Right atrium auricular region (tissue), 2 donors: ENCODE results near the gene COL4A2. TPM values are rescaled to one million over a fixed set of nuclear protein-coding genes. Genes with fewer than 3 reads are reported as not detected.
A peak's percentile ranks its signal among the peaks of the same experiment; 100 is the strongest.

Source experiments
- DNase-seq: peaks from one replicate; pipeline ENCODE4 v3.0.0-alpha.2; 2019; ENCODE audit warnings: low spot score
- H3K27ac ChIP-seq, 2 donors: fragments of 200-600 bp; sonication (generic); 1 replicate in 1 of 2; 2 replicates in 1 of 2; pipeline ENCODE4 v1.5.1; 2016 to 2019
- H3K27me3 ChIP-seq, 2 donors: fragments of 200-600 bp; sonication (generic); one replicate each; pipeline versions ENCODE4 v1.5.1 to v1.6.0; 2017 to 2019
- H3K36me3 ChIP-seq: fragments of 200-600 bp; sonication (generic); one replicate; pipeline ENCODE4 v1.5.1; 2016
- H3K4me1 ChIP-seq, 2 donors: fragments of 200-600 bp; sonication (generic); one replicate each; pipeline versions ENCODE4 v1.5.1 to v1.6.0; 2017 to 2019
- H3K4me3 ChIP-seq, 2 donors: fragments of 200-600 bp; sonication (generic); 1 replicate in 1 of 2; 2 replicates in 1 of 2; pipeline ENCODE4 v1.5.1; 2017 to 2019; ENCODE audit warnings: mild to moderate bottlenecking in 1 of 2, moderate library complexity in 1 of 2
- H3K9me3 ChIP-seq, 2 donors: fragments of 200-600 bp; sonication (generic); one replicate each; pipeline ENCODE4 v1.5.1; 2019
- total RNA-seq, 2 donors: library from RNA; depleted of rRNA; stranded (reverse); fragments of >200 nt; gene quantifications; one replicate each; pipeline ENCODE4 v1.1.0, GENCODE V29; 2016
- TF ChIP-seq, protein P1 (sequence below), 2 donors: fragments of 200-600 bp; sonication (generic); IDR thresholded peaks; one replicate each; pipeline ENCODE4 v1.5.1; 2019; ENCODE audit warnings: antibody characterized with exemption in 2 of 2

The COL4A2 gene
- total RNA-seq, 2 donors from 2014 or later = 141 to 153 TPM

DNA sequence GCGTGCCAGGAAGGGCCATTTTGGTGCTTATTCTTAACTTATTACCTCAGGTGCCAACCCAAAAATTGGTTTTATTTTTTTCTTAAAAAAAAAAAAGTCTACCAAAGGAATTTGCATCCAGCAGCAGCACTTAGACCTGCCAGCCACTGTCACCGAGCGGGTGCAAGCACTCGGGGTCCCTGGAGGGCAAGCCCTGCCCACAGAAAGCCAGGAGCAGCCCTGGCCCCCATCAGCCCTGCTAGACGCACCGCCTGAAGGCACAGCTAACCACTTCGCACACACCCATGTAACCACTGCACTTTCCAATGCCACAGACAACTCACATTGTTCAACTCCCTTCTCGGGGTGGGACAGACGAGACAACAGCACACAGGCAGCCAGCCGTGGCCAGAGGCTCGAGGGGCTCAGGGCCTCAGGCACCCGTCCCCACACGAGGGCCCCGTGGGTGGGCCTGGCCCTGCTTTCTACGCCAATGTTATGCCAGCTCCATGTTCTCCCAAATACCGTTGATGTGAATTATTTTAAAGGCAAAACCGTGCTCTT lies 205.2 kb downstream of the COL4A2 start:
- H3K36me3 ChIP-seq = peaks cover 60% of the 10 kb centered on the region
- H3K9me3 ChIP-seq = no peaks in the 10 kb centered on the region
- no peak overlapping the region for H3K4me3 ChIP-seq
- H3K27ac ChIP-seq = no peak overlapping the region
- peaks cover 0 to 34% of the 10 kb centered on the region in 2 donors for H3K4me1 ChIP-seq
- no peaks in the 10 kb centered on the region for H3K27me3 ChIP-seq
- TF ChIP-seq, protein P1, sequence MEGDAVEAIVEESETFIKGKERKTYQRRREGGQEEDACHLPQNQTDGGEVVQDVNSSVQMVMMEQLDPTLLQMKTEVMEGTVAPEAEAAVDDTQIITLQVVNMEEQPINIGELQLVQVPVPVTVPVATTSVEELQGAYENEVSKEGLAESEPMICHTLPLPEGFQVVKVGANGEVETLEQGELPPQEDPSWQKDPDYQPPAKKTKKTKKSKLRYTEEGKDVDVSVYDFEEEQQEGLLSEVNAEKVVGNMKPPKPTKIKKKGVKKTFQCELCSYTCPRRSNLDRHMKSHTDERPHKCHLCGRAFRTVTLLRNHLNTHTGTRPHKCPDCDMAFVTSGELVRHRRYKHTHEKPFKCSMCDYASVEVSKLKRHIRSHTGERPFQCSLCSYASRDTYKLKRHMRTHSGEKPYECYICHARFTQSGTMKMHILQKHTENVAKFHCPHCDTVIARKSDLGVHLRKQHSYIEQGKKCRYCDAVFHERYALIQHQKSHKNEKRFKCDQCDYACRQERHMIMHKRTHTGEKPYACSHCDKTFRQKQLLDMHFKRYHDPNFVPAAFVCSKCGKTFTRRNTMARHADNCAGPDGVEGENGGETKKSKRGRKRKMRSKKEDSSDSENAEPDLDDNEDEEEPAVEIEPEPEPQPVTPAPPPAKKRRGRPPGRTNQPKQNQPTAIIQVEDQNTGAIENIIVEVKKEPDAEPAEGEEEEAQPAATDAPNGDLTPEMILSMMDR (IDR thresholded peaks at IDR 0.05) = no peak
- no peak for DNase-seq

DNA sequence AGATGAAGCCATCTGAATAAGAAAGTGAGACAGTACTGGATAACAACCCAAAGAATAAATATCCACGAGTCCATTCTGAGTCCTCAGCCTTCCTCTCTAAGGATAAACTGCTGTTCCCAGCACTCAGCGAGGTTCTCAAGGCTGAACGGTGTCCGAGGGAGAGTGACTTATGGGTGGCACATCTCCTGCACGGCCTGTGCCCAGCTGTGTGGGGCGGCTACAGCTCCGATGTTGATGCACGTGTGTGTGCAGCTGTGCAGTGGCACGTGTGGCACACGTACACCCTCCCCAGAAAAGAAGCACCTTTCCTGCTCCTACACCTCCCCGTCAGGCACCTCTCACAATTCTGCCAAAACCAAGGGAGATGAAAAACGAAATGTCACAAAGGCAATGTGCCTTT lies 209.4 kb downstream of the COL4A2 start:
- Histone ChIP-seq H3K27ac (no peak overlapping the region), H3K36me3 (peaks cover 27% of the 10 kb centered on the region), H3K27me3 (no peaks in the 10 kb centered on the region), H3K9me3 (no peaks in the 10 kb centered on the region), H3K4me1 (peaks cover 0 to 26% of the 10 kb centered on the region in 2 donors), H3K4me3 (no peak overlapping the region)
- no peak for DNase-seq
- TF ChIP-seq, protein P1 (IDR thresholded peaks at IDR 0.05) = no peak

DNA sequence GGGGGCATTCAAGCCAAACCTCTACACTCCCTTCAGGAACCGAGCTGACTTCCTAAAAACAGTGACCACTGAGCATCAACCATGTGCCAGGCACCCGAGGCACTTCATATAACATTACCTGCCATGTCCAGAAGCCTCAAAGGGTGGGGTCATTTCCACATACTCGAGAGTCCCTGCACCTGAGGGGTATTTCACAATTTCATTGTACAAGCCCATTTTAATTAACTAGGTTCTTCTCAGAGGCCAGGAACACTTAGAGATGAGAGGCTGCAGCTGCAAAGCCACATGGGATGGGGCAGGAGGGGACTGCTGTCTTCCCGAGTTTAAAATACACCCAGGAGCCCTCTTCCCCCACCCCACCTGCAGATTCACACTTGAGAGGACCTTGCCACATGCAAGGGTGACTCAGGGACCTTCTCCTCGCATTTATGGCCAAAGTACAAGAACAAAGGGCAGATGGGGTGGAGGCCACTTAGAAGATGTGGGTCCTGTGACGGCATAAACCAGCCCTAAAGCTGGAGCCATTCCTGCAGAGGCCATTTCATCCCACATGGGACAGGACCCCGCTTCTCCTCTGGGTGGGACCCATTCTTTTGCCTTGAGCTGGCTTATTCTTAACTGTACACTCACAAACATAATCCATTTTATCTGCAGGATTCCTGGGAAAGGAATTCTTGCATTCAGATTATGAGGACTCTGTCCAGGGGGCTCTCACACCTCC lies 210.6 kb downstream of the COL4A2 start:
- Histone ChIP-seq H3K27ac (peak overlapping the region in 1 of 2 donors; percentile 52), H3K4me3 (no peak overlapping the region), H3K9me3 (no peaks in the 10 kb centered on the region), H3K36me3 (peaks cover 15% of the 10 kb centered on the region), H3K27me3 (no peaks in the 10 kb centered on the region), H3K4me1 (peaks cover 0 to 35% of the 10 kb centered on the region in 2 donors)
- TF ChIP-seq, protein P1 (IDR thresholded peaks at IDR 0.05) = no peak
- no peak for DNase-seq

DNA sequence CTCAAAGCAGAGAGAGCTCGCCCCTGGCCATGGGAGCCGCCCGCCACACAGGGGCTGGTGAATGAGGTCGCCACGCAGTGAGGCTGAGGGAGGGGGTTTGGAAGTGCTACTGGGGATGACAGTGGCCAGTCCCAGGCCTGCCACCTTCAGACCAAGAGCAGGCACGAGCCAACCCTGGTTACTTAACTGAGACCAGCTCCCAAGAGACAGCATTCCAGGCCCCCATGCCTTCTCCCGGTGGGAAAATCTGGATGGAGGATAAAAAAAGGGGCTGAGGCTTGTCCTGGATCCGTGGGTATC lies 211.1 kb downstream of the COL4A2 start:
- TF ChIP-seq, protein P1 (IDR thresholded peaks at IDR 0.05) = no peak
- Histone ChIP-seq H3K27ac (peak overlapping the region in 1 of 2 donors; percentile 52), H3K9me3 (no peaks in the 10 kb centered on the region), H3K4me1 (peaks cover 0 to 40% of the 10 kb centered on the region in 2 donors), H3K36me3 (peaks cover 10% of the 10 kb centered on the region), H3K27me3 (no peaks in the 10 kb centered on the region), H3K4me3 (no peak overlapping the region)
- no peak for DNase-seq

DNA sequence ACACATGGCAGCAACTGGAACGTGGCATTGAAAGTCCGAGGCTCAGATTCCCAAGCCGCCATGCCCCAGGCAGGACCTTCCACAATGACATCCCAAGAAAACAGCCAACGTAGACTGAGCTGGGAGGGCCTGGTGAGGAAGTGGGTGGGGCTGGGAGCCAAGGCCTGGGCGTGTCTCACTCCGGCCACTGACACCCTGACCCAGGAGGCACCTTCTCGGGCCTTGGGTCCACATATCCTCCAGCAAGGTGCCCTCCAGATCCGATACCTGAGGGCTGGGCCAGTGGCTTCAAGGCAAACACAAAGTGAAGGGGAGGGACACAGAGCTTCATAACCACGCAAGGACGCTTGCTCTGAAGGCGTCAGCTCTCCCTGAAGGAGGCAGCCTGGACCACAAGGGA lies 211.5 kb downstream of the COL4A2 start:
- H3K4me1 ChIP-seq = peaks cover 0 to 44% of the 10 kb centered on the region in 2 donors
- DNase-seq = no peak
- peaks cover 6% of the 10 kb centered on the region for H3K36me3 ChIP-seq
- peak overlapping the region in 1 of 2 donors; percentile 52 for H3K27ac ChIP-seq
- H3K27me3 ChIP-seq = no peaks in the 10 kb centered on the region
- TF ChIP-seq, protein P1 (IDR thresholded peaks at IDR 0.05) = no peak
- no peaks in the 10 kb centered on the region for H3K9me3 ChIP-seq
- H3K4me3 ChIP-seq = no peak overlapping the region
